Measurements from ENCODE around the gene ABCF3. TPM values are rescaled to one million over a fixed set of nuclear protein-coding genes. Genes with fewer than 3 reads are reported as not detected.

The ABCF3 gene
- total and polyA plus RNA-seq, 2 of the 13 experiments (the other 11 are each of a cell fraction or from before 2014, with no cell fraction given), result 38.8 to 46.5 TPM

DNA sequence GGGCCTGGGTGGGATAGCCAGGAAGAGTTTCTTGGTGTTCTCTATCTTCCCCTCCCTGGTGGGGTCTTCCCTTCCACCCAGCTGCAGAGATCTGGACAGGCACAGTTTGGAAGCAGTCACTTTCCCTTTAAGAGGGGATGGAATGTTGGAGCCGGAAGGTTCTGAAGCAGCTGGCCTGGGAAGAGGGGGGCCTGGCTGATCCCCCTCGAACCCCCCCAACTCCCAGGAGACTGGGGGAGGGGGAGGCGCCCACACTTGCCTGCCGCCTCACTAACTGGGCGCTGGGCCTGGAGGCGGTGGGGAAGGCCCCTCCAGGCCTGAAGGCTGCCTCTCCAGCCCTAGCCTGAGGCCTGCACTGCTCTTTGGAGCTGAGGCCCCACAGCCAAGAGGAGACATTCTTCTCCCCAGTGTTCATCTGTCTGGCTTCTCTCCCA, 29.5 kb upstream of the ABCF3 start (continued):
- TF ChIP-seq, protein P1, sequence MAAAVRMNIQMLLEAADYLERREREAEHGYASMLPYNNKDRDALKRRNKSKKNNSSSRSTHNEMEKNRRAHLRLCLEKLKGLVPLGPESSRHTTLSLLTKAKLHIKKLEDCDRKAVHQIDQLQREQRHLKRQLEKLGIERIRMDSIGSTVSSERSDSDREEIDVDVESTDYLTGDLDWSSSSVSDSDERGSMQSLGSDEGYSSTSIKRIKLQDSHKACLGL (CRISPR knock-in tag; IDR thresholded peaks at IDR 0.05), result no peak
- TF ChIP-seq, protein P2, sequence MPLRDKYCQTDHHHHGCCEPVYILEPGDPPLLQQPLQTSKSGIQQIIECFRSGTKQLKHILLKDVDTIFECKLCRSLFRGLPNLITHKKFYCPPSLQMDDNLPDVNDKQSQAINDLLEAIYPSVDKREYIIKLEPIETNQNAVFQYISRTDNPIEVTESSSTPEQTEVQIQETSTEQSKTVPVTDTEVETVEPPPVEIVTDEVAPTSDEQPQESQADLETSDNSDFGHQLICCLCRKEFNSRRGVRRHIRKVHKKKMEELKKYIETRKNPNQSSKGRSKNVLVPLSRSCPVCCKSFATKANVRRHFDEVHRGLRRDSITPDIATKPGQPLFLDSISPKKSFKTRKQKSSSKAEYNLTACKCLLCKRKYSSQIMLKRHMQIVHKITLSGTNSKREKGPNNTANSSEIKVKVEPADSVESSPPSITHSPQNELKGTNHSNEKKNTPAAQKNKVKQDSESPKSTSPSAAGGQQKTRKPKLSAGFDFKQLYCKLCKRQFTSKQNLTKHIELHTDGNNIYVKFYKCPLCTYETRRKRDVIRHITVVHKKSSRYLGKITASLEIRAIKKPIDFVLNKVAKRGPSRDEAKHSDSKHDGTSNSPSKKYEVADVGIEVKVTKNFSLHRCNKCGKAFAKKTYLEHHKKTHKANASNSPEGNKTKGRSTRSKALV (CRISPR knock-in tag; IDR thresholded peaks at IDR 0.05), result no peak
- TF ChIP-seq, protein P3, sequence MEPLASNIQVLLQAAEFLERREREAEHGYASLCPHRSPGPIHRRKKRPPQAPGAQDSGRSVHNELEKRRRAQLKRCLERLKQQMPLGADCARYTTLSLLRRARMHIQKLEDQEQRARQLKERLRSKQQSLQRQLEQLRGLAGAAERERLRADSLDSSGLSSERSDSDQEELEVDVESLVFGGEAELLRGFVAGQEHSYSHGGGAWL (CRISPR knock-in tag; IDR thresholded peaks at IDR 0.05), result no peak
- no peak for TF ChIP-seq NFYC (CRISPR knock-in tag; IDR thresholded peaks at IDR 0.05)
- no peak for TF ChIP-seq ZMYM4 (CRISPR knock-in tag; IDR thresholded peaks at IDR 0.05)
- no peak for TF ChIP-seq NR1H2 (CRISPR knock-in tag; IDR thresholded peaks at IDR 0.05; ENCODE audit: borderline replicate concordance, low read depth)
- no peak for TF ChIP-seq ZNF207 (IDR thresholded peaks at IDR 0.05; ENCODE audit: borderline replicate concordance)
- TF ChIP-seq POLR2A (IDR thresholded peaks at IDR 0.05; ENCODE audit: insufficient read depth in 1 of 2, low read depth in 2 of 2, low read length in 2 of 2), result no peak
- TF ChIP-seq, protein P4, sequence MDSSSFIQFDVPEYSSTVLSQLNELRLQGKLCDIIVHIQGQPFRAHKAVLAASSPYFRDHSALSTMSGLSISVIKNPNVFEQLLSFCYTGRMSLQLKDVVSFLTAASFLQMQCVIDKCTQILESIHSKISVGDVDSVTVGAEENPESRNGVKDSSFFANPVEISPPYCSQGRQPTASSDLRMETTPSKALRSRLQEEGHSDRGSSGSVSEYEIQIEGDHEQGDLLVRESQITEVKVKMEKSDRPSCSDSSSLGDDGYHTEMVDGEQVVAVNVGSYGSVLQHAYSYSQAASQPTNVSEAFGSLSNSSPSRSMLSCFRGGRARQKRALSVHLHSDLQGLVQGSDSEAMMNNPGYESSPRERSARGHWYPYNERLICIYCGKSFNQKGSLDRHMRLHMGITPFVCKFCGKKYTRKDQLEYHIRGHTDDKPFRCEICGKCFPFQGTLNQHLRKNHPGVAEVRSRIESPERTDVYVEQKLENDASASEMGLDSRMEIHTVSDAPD (CRISPR knock-in tag; IDR thresholded peaks at IDR 0.05), result no peak
- TF ChIP-seq, protein P5, sequence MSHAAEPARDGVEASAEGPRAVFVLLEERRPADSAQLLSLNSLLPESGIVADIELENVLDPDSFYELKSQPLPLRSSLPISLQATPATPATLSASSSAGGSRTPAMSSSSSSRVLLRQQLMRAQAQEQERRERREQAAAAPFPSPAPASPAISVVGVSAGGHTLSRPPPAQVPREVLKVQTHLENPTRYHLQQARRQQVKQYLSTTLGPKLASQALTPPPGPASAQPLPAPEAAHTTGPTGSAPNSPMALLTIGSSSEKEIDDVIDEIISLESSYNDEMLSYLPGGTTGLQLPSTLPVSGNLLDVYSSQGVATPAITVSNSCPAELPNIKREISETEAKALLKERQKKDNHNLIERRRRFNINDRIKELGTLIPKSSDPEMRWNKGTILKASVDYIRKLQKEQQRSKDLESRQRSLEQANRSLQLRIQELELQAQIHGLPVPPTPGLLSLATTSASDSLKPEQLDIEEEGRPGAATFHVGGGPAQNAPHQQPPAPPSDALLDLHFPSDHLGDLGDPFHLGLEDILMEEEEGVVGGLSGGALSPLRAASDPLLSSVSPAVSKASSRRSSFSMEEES (CRISPR knock-in tag; IDR thresholded peaks at IDR 0.05), result no peak
- TF ChIP-seq ASH2L (IDR thresholded peaks at IDR 0.05; ENCODE audit: insufficient read length, low read depth, low read length), result no peak
- TF ChIP-seq, protein P6, sequence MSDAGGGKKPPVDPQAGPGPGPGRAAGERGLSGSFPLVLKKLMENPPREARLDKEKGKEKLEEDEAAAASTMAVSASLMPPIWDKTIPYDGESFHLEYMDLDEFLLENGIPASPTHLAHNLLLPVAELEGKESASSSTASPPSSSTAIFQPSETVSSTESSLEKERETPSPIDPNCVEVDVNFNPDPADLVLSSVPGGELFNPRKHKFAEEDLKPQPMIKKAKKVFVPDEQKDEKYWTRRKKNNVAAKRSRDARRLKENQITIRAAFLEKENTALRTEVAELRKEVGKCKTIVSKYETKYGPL (CRISPR knock-in tag; IDR thresholded peaks at IDR 0.05), result no peak
- no peak for TF ChIP-seq ZNF33A (CRISPR knock-in tag; IDR thresholded peaks at IDR 0.05; ENCODE audit: borderline replicate concordance)
- no peak for TF ChIP-seq ZC3H4 (CRISPR knock-in tag; IDR thresholded peaks at IDR 0.05; ENCODE audit: borderline replicate concordance)
- TF ChIP-seq, protein P7, sequence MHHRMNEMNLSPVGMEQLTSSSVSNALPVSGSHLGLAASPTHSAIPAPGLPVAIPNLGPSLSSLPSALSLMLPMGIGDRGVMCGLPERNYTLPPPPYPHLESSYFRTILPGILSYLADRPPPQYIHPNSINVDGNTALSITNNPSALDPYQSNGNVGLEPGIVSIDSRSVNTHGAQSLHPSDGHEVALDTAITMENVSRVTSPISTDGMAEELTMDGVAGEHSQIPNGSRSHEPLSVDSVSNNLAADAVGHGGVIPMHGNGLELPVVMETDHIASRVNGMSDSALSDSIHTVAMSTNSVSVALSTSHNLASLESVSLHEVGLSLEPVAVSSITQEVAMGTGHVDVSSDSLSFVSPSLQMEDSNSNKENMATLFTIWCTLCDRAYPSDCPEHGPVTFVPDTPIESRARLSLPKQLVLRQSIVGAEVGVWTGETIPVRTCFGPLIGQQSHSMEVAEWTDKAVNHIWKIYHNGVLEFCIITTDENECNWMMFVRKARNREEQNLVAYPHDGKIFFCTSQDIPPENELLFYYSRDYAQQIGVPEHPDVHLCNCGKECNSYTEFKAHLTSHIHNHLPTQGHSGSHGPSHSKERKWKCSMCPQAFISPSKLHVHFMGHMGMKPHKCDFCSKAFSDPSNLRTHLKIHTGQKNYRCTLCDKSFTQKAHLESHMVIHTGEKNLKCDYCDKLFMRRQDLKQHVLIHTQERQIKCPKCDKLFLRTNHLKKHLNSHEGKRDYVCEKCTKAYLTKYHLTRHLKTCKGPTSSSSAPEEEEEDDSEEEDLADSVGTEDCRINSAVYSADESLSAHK (CRISPR knock-in tag; IDR thresholded peaks at IDR 0.05; ENCODE audit: borderline replicate concordance), result 0 out of 2 replicates have a peak, but pooled peaks have one; percentile 29
- TF ChIP-seq BHLHE40 (IDR thresholded peaks at IDR 0.05; ENCODE audit: low read length), result no peak
- no peak for TF ChIP-seq TEAD2 (CRISPR knock-in tag; IDR thresholded peaks at IDR 0.05)
- TF ChIP-seq, protein P8, sequence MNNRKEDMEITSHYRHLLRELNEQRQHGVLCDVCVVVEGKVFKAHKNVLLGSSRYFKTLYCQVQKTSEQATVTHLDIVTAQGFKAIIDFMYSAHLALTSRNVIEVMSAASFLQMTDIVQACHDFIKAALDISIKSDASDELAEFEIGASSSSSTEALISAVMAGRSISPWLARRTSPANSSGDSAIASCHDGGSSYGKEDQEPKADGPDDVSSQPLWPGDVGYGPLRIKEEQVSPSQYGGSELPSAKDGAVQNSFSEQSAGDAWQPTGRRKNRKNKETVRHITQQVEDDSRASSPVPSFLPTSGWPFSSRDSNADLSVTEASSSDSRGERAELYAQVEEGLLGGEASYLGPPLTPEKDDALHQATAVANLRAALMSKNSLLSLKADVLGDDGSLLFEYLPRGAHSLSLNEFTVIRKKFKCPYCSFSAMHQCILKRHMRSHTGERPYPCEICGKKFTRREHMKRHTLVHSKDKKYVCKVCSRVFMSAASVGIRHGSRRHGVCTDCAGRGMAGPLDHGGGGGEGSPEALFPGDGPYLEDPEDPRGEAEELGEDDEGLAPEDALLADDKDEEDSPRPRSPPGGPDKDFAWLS (CRISPR knock-in tag; IDR thresholded peaks at IDR 0.05; ENCODE audit: borderline replicate concordance), result no peak
- TF ChIP-seq HOXD1 (CRISPR knock-in tag; IDR thresholded peaks at IDR 0.05), result no peak
- TF ChIP-seq ETV6 (CRISPR knock-in tag; conservative IDR thresholded peaks at IDR 0.05), result no peak

All from HepG2 (cell line).